Calu3 (cell line): Measurements from ENCODE around the gene GALNT15. TPM values are rescaled to one million over a fixed set of nuclear protein-coding genes. Genes with fewer than 3 reads are reported as not detected.

ENCODE experiments used
- BruUV-seq: library from RNA; stranded (reverse); fragments of 400-500 nt; replicated peaks from 2 replicates; lab custom pipeline; 2021; lab: Mats Ljungman, UMichigan
- CTCF ChIA-PET: fragments of 300-600 bp; sonication (Branson Sonifier 250); formaldehyde crosslinking; loops from one replicate; lab custom pipeline; 2022; ENCODE audit warnings: antibody characterized with exemption; lab: Charles Lee
- DNase-seq: peaks from one replicate; pipeline ENCODE4 v3.0.0; 2022
- H3K27ac Mint-ChIP-seq: one replicate; pipeline ENCODE4 v1.8.0; 2022; ENCODE audit warnings: mixed read lengths; ENCODE audit not compliant: unreplicated experiment
- H3K27me3 Mint-ChIP-seq: one replicate; pipeline ENCODE4 v1.8.0; 2022; ENCODE audit warnings: mixed read lengths; ENCODE audit not compliant: unreplicated experiment
- H3K36me3 Mint-ChIP-seq: one replicate; pipeline ENCODE4 v1.8.0; 2022; ENCODE audit warnings: mild to moderate bottlenecking, moderate library complexity, mixed read lengths; ENCODE audit not compliant: insufficient read depth, unreplicated experiment
- H3K4me1 Mint-ChIP-seq: one replicate; pipeline ENCODE4 v1.8.0; 2022; ENCODE audit warnings: mild to moderate bottlenecking, low read depth, mixed read lengths; ENCODE audit not compliant: unreplicated experiment
- H3K4me3 Mint-ChIP-seq: one replicate; pipeline ENCODE4 v1.8.0; 2022; ENCODE audit warnings: mild to moderate bottlenecking, low read depth, moderate library complexity, mixed read lengths; ENCODE audit not compliant: unreplicated experiment
- H3K9me3 Mint-ChIP-seq: one replicate; pipeline ENCODE4 v1.8.0; 2022; ENCODE audit warnings: low read depth, mixed read lengths; ENCODE audit not compliant: unreplicated experiment
- CTCF ChIP-seq: fragments of 200-600 bp; IDR thresholded peaks from one replicate; pipeline ENCODE4 v1.8.0; 2022; ENCODE audit warnings: antibody characterized with exemption; ENCODE audit not compliant: unreplicated experiment
- intact Hi-C: fragments of 100-400 bp; cut with micrococcal nuclease; formaldehyde crosslinking; loops from one replicate; pipeline ENCODE4 v1.10.0; 2022; ENCODE audit not compliant: unreplicated experiment
- total RNA-seq: library from RNA; stranded (reverse); gene quantifications from 2 replicates; pipeline ENCODE4 v1.2.3, GENCODE V29; 2022

Gene GALNT15
- total RNA-seq, 1 experiment from 2014 or later, result not detected

GRCh38 chr3:16190704-16191103, 16.2 kb downstream of the GALNT15 start:
- no peak for DNase-seq
- no peak overlapping the region for H3K27ac Mint-ChIP-seq
- BruUV-seq, result no TSS peak
- H3K4me3 Mint-ChIP-seq, result no peak overlapping the region
- CTCF ChIA-PET, result no interaction called here
- intact Hi-C loops, result no loop called here
- peaks cover 13% of the 10 kb centered on the region for H3K27me3 Mint-ChIP-seq
- H3K9me3 Mint-ChIP-seq, result no peaks in the 10 kb centered on the region
- no peak for TF ChIP-seq CTCF
- no peaks in the 10 kb centered on the region for H3K4me1 Mint-ChIP-seq
- no peaks in the 10 kb centered on the region for H3K36me3 Mint-ChIP-seq

GRCh38 chr3:16191591-16191990, 17.1 kb downstream of the GALNT15 start:
- Mint-ChIP-seq H3K27ac (no peak overlapping the region), H3K4me1 (no peaks in the 10 kb centered on the region), H3K9me3 (no peaks in the 10 kb centered on the region), H3K36me3 (no peaks in the 10 kb centered on the region), H3K27me3 (peaks cover 13% of the 10 kb centered on the region), H3K4me3 (no peak overlapping the region)
- BruUV-seq, result no TSS peak
- CTCF ChIA-PET, result no interaction called here
- no peak for DNase-seq
- TF ChIP-seq CTCF, result no peak
- intact Hi-C loops, result no loop called here

GRCh38 chr3:16192176-16192811, 17.8 kb downstream of the GALNT15 start:
- no peaks in the 10 kb centered on the region for H3K4me1 Mint-ChIP-seq
- peaks cover 13% of the 10 kb centered on the region for H3K27me3 Mint-ChIP-seq
- no peak overlapping the region for H3K27ac Mint-ChIP-seq
- no peak for DNase-seq
- CTCF ChIA-PET, result no interaction called here
- H3K36me3 Mint-ChIP-seq, result no peaks in the 10 kb centered on the region
- no peaks in the 10 kb centered on the region for H3K9me3 Mint-ChIP-seq
- BruUV-seq, result no TSS peak
- no peak overlapping the region for H3K4me3 Mint-ChIP-seq
- no peak for TF ChIP-seq CTCF
- intact Hi-C loops, result no loop called here

GRCh38 chr3:16198427-16198826, 23.9 kb downstream of the GALNT15 start:
- DNase-seq, result no peak
- BruUV-seq, result no TSS peak

More at GRCh38 chr3:16198427-16198826, 23.9 kb downstream of the GALNT15 start:
- CTCF ChIA-PET, result no interaction called here
- no peaks in the 10 kb centered on the region for H3K4me1 Mint-ChIP-seq
- no peaks in the 10 kb centered on the region for H3K9me3 Mint-ChIP-seq
- no peak overlapping the region for H3K4me3 Mint-ChIP-seq
- H3K27me3 Mint-ChIP-seq, result peaks cover 42% of the 10 kb centered on the region
- no peaks in the 10 kb centered on the region for H3K36me3 Mint-ChIP-seq
- TF ChIP-seq CTCF, result no peak
- H3K27ac Mint-ChIP-seq, result no peak overlapping the region
- intact Hi-C loops, result no loop called here
